Neural cell (in vitro differentiated cells): ENCODE data around the gene TCF12. TPM values are rescaled to one million over a fixed set of nuclear protein-coding genes. Genes with fewer than 3 reads are reported as not detected.

Source experiments
- H2AFZ ChIP-seq: fragments of 200-600, 300-800 bp; sonication (generic), shearing (Covaris generic); 2 replicates; pipeline ENCODE4 v1.6.0; 2014; ENCODE audit warnings: low read depth, mild to moderate bottlenecking, antibody characterized with exemption, low read length, moderate library complexity
- H3F3A ChIP-seq: fragments of 200-600 bp; shearing (Covaris generic); 2 replicates; pipeline ENCODE4 v1.6.1; 2016; ENCODE audit warnings: mild to moderate bottlenecking, moderate library complexity, mixed read lengths, antibody characterized with exemption, low read length; ENCODE audit not compliant: insufficient read depth, poor library complexity, severe bottlenecking
- H3K27ac ChIP-seq: fragments of 200-600, 300-800 bp; sonication (generic), shearing (Covaris generic); 2 replicates; pipeline ENCODE4 v1.5.1; 2014; ENCODE audit warnings: mild to moderate bottlenecking, low read length, moderate library complexity
- H3K27me3 ChIP-seq: fragments of 300-800, 200-600 bp; sonication (generic), shearing (Covaris generic); 2 replicates; pipeline ENCODE4 v1.6.0; 2014; ENCODE audit warnings: mild to moderate bottlenecking, low read depth, low read length, moderate library complexity; ENCODE audit not compliant: insufficient read depth
- H3K36me3 ChIP-seq: fragments of 300-800, 200-600 bp; sonication (generic), shearing (Covaris generic); 2 replicates; pipeline ENCODE4 v1.5.1; 2014; ENCODE audit warnings: mild to moderate bottlenecking, antibody characterized with exemption, low read length, moderate library complexity; ENCODE audit not compliant: insufficient read depth
- H3K4me2 ChIP-seq: fragments of 300-800, 200-600 bp; sonication (generic), shearing (Covaris generic); 2 replicates; pipeline ENCODE4 v1.6.0; 2014; ENCODE audit warnings: mild to moderate bottlenecking, low read length
- H3K4me3 ChIP-seq: fragments of 300-800, 200-600 bp; sonication (generic), shearing (Covaris generic); 2 replicates; pipeline ENCODE4 v1.5.1; 2014; ENCODE audit warnings: mild to moderate bottlenecking, low read length, moderate library complexity
- H3K79me2 ChIP-seq: fragments of 200-600 bp; shearing (Covaris generic); replicated peaks from 2 replicates; pipeline ENCODE4 v1.6.0; 2014; ENCODE audit warnings: mild to moderate bottlenecking, low read length, moderate library complexity; ENCODE audit not compliant: insufficient read depth
- H3K9ac ChIP-seq: fragments of 300-800, 200-600 bp; sonication (generic), shearing (Covaris generic); 2 replicates; pipeline ENCODE4 v1.6.1; 2016; ENCODE audit warnings: mild to moderate bottlenecking, low read length, mixed read lengths
- H3K9me2 ChIP-seq: fragments of 200-600 bp; shearing (Covaris generic); 2 replicates; pipeline ENCODE4 v1.6.1; 2016; ENCODE audit warnings: mild to moderate bottlenecking, low read length, mixed read lengths; ENCODE audit not compliant: insufficient read depth
- H3K9me3 ChIP-seq: fragments of 200-600, 300-800 bp; sonication (generic), shearing (Covaris generic); 2 replicates; pipeline ENCODE4 v1.6.1; 2016; ENCODE audit warnings: mild to moderate bottlenecking, mixed run types, low read length, moderate library complexity, mixed read lengths
- H4K20me1 ChIP-seq: fragments of 200-600 bp; shearing (Covaris generic); 2 replicates; pipeline ENCODE4 v1.6.1; 2016; ENCODE audit warnings: mild to moderate bottlenecking, mixed run types; ENCODE audit not compliant: insufficient read depth
- CTCF ChIP-seq: fragments of 450-650 bp; IDR thresholded peaks from 2 replicates; pipeline ENCODE4 v1.5.1; 2014; ENCODE audit warnings: antibody characterized with exemption, mild to moderate bottlenecking, moderate library complexity; ENCODE audit not compliant: poor library complexity, severe bottlenecking
- EP300 ChIP-seq: fragments of 450-650 bp; conservative IDR thresholded peaks from 2 replicates; pipeline ENCODE4 v1.6.1; 2014; ENCODE audit warnings: antibody characterized with exemption, mild to moderate bottlenecking, moderate library complexity; ENCODE audit not compliant: poor library complexity, severe bottlenecking
- EZH2 ChIP-seq: fragments of 200-600, 300-800 bp; shearing (Covaris generic), sonication (generic); IDR thresholded peaks from 2 replicates; pipeline ENCODE4 v1.6.1; 2014; ENCODE audit warnings: antibody characterized with exemption, low read length, borderline replicate concordance, mild to moderate bottlenecking; ENCODE audit not compliant: insufficient read depth, poor library complexity, severe bottlenecking
- MXI1 ChIP-seq: fragments of 450-650 bp; conservative IDR thresholded peaks from 2 replicates; pipeline ENCODE4 v1.6.1; 2014; ENCODE audit warnings: antibody characterized with exemption, mild to moderate bottlenecking; ENCODE audit not compliant: poor library complexity, severe bottlenecking
- POLR2AphosphoS5 ChIP-seq: IDR thresholded peaks from 2 replicates; pipeline ENCODE4 v1.6.1; 2012
- RAD21 ChIP-seq: fragments of 450-650 bp; conservative IDR thresholded peaks from 2 replicates; pipeline ENCODE4 v1.6.1; 2014; ENCODE audit warnings: antibody characterized with exemption, mild to moderate bottlenecking, moderate library complexity
- REST ChIP-seq: IDR thresholded peaks from 2 replicates; pipeline ENCODE4 v1.6.1; 2012; ENCODE audit warnings: borderline replicate concordance
- SMC3 ChIP-seq: fragments of 450-650 bp; conservative IDR thresholded peaks from 2 replicates; pipeline ENCODE4 v1.6.1; 2014; ENCODE audit warnings: antibody characterized with exemption, mild to moderate bottlenecking, moderate library complexity; ENCODE audit not compliant: poor library complexity
- TAF1 ChIP-seq: IDR thresholded peaks from 2 replicates; pipeline ENCODE4 v1.6.1; 2012; ENCODE audit warnings: low read depth
- polyA plus RNA-seq: library from polyadenylated mRNA; depleted of rRNA; stranded (reverse); fragments of >200 nt; gene quantifications from 2 replicates; pipeline ENCODE4 v1.2.3, GENCODE V29; 2014

TCF12 gene
- polyA plus RNA-seq, 1 donor from 2014 or later = 52.7 TPM

- Histone ChIP-seq H3K4me3 (no peak overlapping the region), H3K4me2 (no peak overlapping the region), H2AFZ (no peak overlapping the region), H3F3A (no peaks in the 10 kb centered on the region), H3K9me2 (no peaks in the 10 kb centered on the region), H3K27me3 (no peaks in the 10 kb centered on the region), H3K9me3 (no peaks in the 10 kb centered on the region), H4K20me1 (no peaks in the 10 kb centered on the region), H3K36me3 (no peaks in the 10 kb centered on the region), H3K9ac (no peak overlapping the region), H3K27ac (no peak overlapping the region), H3K79me2 (no peaks in the 10 kb centered on the region)
- TF ChIP-seq SMC3 = no peak
- TF ChIP-seq EZH2 = no peak
- TF ChIP-seq POLR2AphosphoS5 = no peak
- TF ChIP-seq EP300 = no peak
- TF ChIP-seq RAD21 = no peak
- TF ChIP-seq TAF1 = no peak
- no peak for TF ChIP-seq MXI1
These were observed 253.0 kb downstream of the TCF12 start for GRCh38 chr15:57171426-57171825.

- H3K4me3 ChIP-seq = no peak overlapping the region
- no peaks in the 10 kb centered on the region for H3K9me2 ChIP-seq
- no peaks in the 10 kb centered on the region for H3K9me3 ChIP-seq
- no peaks in the 10 kb centered on the region for H3K79me2 ChIP-seq
- no peak overlapping the region for H3K4me2 ChIP-seq
- H2AFZ ChIP-seq = no peak overlapping the region
- H3K27ac ChIP-seq = no peak overlapping the region
- TF ChIP-seq TAF1 (no peak), EZH2 (no peak), MXI1 (no peak), POLR2AphosphoS5 (no peak), RAD21 (no peak), CTCF (no peak), SMC3 (no peak), EP300 (no peak), REST (no peak)
- H3F3A ChIP-seq = no peaks in the 10 kb centered on the region
- no peaks in the 10 kb centered on the region for H3K36me3 ChIP-seq
- H3K9ac ChIP-seq = no peak overlapping the region
- no peaks in the 10 kb centered on the region for H4K20me1 ChIP-seq
- H3K27me3 ChIP-seq = no peaks in the 10 kb centered on the region
These were observed 254.5 kb downstream of the TCF12 start for GRCh38 chr15:57172925-57173324.
